Stimulated activated CD4-positive, alpha-beta T cell treated with anti-CD3 and anti-CD28 coated beads, Interleukin-15, amount 100 ng/mL, for 24 hours (primary cell): ENCODE measurements around the gene CCDC148.

ENCODE experiments used
- DNase-seq: peaks from one replicate; pipeline ENCODE4 v3.0.0-alpha.2; 2020

CCDC148 gene

GRCh38 chr2:158143703-158144360 lies 312.7 kb downstream of the CCDC148 start:
- no peak for DNase-seq

- no peak for DNase-seq
Observed at GRCh38 chr2:158142568-158143332, 313.8 kb downstream of the CCDC148 start.

DNA sequence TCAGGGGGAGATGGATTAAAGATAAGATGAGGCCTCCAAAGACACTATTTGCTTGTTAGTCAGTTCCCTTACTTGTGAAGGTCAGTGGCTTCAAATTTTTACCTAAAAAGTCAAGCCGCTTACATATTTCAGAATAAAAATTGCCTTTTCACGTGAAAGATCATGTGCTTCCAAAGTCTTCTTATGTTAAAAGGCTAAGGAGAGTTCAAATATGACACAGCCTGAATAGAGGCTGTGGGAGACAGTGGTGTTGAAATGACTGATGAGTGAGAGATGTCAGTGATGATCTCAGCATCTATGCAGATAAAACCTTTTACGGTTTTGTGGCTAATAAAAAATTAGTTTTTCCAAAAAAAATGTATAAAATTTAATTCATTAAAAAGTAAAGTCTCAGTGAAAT lies 314.4 kb downstream of the CCDC148 start:
- DNase-seq: no peak

DNA sequence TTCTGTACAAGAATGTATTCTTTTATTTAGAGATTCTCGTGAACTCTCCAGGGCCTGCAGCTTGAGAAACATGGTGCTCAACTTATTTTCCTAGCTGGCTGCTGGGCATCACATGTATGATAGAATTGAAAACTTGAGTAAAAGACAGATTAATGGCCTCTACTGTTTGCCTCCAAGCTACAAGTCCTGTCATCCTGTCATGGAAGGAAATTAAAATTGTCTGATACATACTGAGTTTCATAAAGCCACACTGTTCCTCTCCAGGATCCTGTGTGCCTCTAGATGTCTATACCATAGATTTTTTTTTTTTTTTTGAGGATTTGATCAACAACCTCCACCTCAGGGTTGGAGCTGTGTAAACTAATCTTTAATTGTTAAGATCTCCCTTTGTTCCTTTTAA lies 316.4 kb downstream of the CCDC148 start:
- no peak for DNase-seq

- DNase-seq: no peak
Observed at GRCh38 chr2:158138255-158138654, 318.3 kb downstream of the CCDC148 start.

DNA sequence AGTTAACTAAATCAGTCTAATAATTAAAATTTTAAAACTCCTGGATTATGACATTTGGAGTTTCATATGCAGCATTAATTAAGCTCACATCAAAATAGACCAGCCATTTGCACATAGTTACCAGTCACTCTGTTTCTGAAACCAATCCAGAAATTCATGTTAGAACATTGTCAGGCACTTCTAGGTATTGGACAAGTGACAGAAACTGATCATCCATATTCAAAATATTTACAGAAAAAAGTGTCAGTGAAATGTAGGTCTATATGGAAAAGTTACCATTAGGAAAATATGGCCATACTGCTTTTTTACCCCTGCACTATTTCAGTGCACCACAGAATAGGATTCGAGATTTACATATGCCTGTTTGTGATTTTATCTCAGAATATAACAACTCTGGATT lies 321.5 kb downstream of the CCDC148 start:
- no peak for DNase-seq

GRCh38 chr2:158134655-158135054 lies 321.9 kb downstream of the CCDC148 start:
- DNase-seq: no peak

- no peak for DNase-seq
Observed at GRCh38 chr2:158134055-158134454, 322.5 kb downstream of the CCDC148 start.

DNA sequence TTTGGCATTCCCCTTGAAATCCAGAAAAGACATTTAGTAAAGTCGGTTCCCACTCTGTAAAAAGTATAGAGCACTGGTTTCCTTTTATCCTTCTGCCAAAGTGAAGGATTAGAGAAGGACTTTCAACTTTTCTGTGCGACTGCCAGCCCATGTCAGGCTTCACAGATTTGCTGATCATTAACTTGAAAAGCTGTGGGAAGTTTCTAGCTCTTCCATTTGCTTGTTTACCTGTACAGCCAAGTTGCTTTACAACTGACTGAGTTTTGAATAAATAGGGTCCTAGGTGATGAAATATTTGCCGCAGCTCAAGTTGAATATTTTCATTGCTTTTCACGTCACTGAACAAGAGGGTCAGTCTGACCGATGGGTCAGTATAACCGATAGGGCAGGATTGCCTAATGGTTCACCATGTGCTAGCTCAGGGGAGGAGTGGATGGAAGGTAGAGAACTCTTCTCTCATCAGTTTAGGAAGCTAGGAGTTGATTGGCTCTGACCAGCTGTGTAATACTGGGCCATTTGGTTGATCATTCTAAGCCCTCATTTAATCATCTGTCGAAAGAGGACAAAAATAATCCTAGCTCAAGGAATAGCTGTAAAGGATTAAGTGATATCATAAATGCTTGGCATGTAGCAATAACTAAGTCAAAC lies 324.5 kb downstream of the CCDC148 start:
- DNase-seq: no peak

DNA sequence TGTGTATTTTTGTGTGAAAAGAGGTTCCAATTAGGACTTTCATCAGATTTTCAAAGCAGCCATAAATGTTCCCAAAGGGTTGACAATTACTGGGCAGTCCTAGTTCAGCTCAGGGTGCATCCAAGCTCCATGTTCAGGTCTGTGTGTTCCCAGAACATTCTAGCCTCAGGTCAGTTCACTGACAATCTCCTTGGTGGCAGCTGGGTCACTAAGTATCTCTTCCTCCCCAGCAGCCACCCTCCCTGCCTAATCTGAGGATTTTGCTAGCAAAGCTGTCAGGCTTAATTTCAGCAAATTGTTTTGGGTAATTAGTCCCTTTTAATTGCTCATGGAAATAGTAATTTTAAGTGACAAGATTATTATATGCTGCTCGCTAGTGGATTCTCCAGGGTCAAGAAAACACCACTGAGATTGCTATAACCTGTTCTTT lies 325.1 kb downstream of the CCDC148 start:
- no peak for DNase-seq

DNA sequence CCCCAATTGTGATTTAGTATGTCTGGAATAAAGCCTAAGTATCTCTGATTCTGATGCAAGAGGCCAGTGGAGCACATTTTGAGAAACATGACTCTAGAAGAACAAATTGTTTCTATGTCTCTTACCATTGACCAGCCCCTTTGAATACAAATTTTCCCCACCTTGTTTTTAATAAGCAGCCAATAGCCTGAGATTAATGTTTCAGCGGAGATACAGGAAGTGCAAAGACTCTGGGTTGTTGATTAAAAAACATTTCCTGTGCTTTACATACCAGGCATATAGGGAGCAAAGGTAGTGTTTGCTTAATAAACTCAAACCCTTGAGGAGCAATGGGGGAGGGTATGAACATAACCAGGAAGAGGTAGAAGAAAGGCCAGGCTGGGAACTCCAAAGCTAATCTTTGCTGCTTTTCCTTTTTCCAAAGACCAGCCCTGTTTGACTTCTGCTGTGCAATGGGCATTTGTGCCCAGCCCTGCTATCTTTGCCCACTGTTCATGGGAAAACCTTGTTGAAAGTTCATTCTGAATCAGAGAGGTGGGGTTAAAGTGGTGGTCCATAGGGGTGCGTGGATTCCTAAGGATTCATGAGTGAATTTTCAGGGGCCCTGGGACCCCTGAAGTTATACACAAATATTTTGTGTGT lies 325.6 kb downstream of the CCDC148 start:
- DNase-seq: no peak

DNA sequence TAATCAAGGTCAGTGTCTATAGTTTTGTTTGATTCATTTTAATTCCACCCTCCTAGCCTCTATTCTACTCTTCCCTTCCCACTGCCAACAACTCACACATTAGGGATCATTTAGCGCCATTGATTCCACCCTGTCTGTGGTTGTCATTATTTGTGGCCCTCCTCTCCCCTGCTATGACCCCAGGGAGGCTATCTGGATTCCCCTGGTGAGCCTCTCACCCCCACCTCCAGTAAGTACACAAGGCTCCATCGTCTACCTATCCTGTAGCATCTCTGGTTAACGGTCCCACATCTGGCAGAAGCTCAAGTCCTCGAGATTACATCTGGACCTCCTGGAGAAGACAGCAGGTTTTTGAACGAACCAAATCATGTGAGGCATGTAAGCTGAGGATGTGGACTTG lies 327.5 kb downstream of the CCDC148 start:
- DNase-seq: no peak

DNA sequence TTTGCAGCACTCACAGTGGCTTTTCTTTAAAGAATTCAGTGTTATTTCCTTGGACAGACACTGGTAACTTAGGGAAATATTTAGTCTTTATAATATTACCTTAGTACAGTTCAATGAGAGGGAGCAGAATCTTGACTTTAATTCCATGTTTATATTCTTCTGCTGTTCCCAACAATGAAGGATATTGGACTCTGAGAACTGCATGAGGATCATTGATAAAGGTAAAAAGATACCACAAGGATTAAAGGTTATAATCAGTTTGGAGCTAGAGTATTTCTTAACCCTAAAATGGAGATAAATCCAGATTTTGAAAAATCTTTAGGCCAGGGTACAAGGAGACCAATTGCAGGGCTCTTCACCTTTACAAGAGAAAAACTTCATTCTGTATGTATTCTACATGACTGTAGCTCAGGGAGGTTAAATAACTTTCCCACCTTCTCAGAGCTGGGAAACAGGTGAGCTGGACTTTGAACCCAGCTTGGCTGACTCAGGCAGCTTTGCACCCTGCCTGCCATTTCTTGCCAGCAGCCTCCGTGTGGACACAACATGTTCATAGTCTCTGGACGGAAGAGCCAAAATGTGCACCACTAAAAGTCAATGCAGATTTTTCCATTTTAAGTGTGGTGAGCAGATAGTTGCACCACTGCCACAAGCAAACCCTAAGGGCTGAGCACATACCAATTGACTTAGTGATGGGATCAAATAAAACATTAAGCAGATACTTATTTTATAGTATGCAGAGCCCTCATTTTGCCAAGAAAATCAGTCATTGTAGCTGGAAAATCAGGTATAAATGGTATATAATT lies 328.2 kb downstream of the CCDC148 start:
- no peak for DNase-seq

- DNase-seq: no peak
Observed at GRCh38 chr2:158127380-158127804, 329.2 kb downstream of the CCDC148 start.

- DNase-seq: no peak
Observed at GRCh38 chr2:158125756-158126498, 330.6 kb downstream of the CCDC148 start.

GRCh38 chr2:158124896-158125295 lies 331.7 kb downstream of the CCDC148 start:
- no peak for DNase-seq
